ENCODE results near the gene MAP3K12. TPM values are rescaled to one million over a fixed set of nuclear protein-coding genes. Genes with fewer than 3 reads are reported as not detected.

The MAP3K12 gene
- total RNA-seq, 1 donor from 2014 or later: 3.9 TPM

GRCh38 chr12:53502983-53503728 is 3.9 kb upstream of the MAP3K12 start:
- FAIRE-seq: no peak
- TF ChIP-seq CTCF (IDR thresholded peaks at IDR 0.05; ENCODE audit: insufficient read depth, low read length, severe bottlenecking): no peak
- no peak overlapping the region for H3K4me3 ChIP-seq (ENCODE audit: low read depth, low read length)
- H3K36me3 ChIP-seq (ENCODE audit: control insufficient read depth, insufficient read depth, low read length): peaks cover 14% of the 10 kb centered on the region
- no peak for DNase-seq (ENCODE audit: low read depth)
- no peaks in the 10 kb centered on the region for H3K27me3 ChIP-seq (ENCODE audit: control insufficient read depth, insufficient read depth, low read length)

DNA sequence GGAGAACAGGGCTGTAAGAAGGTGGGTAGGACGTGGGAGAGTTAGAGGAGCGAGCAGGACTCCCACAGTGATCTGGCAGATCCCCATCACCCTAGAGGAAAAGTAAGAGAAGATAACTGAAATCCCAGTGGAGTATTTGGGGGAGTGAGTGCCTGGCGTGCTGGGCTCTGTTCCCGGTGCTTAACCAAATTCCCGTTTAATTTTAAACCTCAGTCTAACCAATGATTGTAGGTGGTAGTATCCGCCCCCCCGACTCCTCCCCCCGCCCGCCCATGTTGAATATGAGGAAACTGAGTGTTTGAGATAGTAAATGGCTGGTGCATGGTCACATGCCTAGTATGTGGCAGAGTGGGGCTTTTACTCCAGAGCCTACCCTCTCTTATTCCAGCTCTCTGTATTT is 3.1 kb upstream of the MAP3K12 start:
- peaks cover 13% of the 10 kb centered on the region for H3K36me3 ChIP-seq (ENCODE audit: control insufficient read depth, insufficient read depth, low read length)
- FAIRE-seq (no peak), DNase-seq (ENCODE audit: low read depth) (no peak)
- no peak for TF ChIP-seq CTCF (IDR thresholded peaks at IDR 0.05; ENCODE audit: insufficient read depth, low read length, severe bottlenecking)
- no peaks in the 10 kb centered on the region for H3K27me3 ChIP-seq (ENCODE audit: control insufficient read depth, insufficient read depth, low read length)
- H3K4me3 ChIP-seq (ENCODE audit: low read depth, low read length): no peak overlapping the region

- FAIRE-seq (no peak), DNase-seq (ENCODE audit: low read depth) (no peak)
- peaks cover 12% of the 10 kb centered on the region for H3K36me3 ChIP-seq (ENCODE audit: control insufficient read depth, insufficient read depth, low read length)
- H3K4me3 ChIP-seq (ENCODE audit: low read depth, low read length): peak overlapping the region; percentile 70
- no peak for TF ChIP-seq CTCF (IDR thresholded peaks at IDR 0.05; ENCODE audit: insufficient read depth, low read length, severe bottlenecking)
- H3K27me3 ChIP-seq (ENCODE audit: control insufficient read depth, insufficient read depth, low read length): no peaks in the 10 kb centered on the region
Measured at GRCh38 chr12:53501615-53502181, 2.4 kb upstream of the MAP3K12 start.

DNA sequence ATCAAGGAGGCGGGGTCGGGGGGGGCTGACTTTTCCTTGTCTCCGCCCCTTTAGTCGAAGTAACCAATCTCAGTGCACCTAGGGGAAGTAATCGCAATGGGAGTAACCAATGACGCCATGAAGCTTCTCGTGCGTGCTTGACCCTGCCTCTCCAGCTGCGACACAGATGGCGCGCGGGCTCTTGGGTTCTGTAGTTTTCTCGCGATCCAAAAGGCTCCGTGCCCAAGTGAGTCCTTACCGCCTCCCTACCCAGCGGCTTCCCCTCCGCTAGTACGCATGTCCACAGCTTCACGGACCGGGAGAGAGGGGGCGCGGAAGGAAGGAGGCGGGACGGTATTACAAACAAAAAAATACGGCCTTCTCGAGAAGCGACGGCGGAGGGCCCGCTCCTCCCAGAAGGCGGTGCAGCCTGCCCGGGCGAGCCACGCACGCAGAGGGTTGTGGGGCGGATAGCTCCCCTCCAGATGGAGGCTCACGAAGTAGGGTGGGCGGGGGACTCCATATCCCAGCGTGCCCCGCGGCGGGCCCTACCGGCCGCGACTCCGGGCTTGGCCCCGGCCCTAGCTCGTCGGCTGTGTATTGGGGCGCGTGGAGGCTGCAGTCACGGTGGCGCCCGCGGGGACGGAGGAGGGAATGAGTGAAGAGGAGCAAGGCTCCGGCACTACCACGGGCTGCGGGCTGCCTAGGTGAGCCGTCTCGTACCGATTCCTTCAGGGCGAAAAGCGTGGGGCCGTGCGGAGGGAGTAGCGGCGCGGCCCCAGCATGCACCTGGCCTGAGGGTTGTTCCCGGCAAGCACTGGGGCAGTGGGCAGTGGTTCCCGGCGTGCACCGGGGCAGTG is 1.7 kb upstream of the MAP3K12 start, which contains the start of gene TARBP2:
TARBP2 (plus strand) TSS at position 508 of the 839 bp plus-strand sequence; CDS start at position 634, 126 bp downstream.
- FAIRE-seq: no peak
- DNase-seq (ENCODE audit: low read depth): peak; percentile 98
- no peak for TF ChIP-seq CTCF (IDR thresholded peaks at IDR 0.05; ENCODE audit: insufficient read depth, low read length, severe bottlenecking)
- Histone ChIP-seq H3K36me3 (ENCODE audit: control insufficient read depth, insufficient read depth, low read length) (peaks cover 9% of the 10 kb centered on the region), H3K4me3 (ENCODE audit: low read depth, low read length) (peak within 1 kb of the TSS; percentile 70), H3K27me3 (ENCODE audit: control insufficient read depth, insufficient read depth, low read length) (no peaks in the 10 kb centered on the region)

GRCh38 chr12:53500142-53500775 is 1.0 kb upstream of the MAP3K12 start:
- peak; percentile 58 for DNase-seq (ENCODE audit: low read depth)
- TF ChIP-seq CTCF (IDR thresholded peaks at IDR 0.05; ENCODE audit: insufficient read depth, low read length, severe bottlenecking): no peak
- Histone ChIP-seq H3K4me3 (ENCODE audit: low read depth, low read length) (peak overlapping the region; percentile 70), H3K36me3 (ENCODE audit: control insufficient read depth, insufficient read depth, low read length) (peaks cover 4% of the 10 kb centered on the region), H3K27me3 (ENCODE audit: control insufficient read depth, insufficient read depth, low read length) (no peaks in the 10 kb centered on the region)
- FAIRE-seq: no peak
